Measurements from ENCODE around the gene PRMT2.
"Not testable (repeated sequence)": the region's sequence is repeated elsewhere in the genome, so short reads cannot be mapped to it uniquely, and the experiment has no call there.

Gene PRMT2

DNA sequence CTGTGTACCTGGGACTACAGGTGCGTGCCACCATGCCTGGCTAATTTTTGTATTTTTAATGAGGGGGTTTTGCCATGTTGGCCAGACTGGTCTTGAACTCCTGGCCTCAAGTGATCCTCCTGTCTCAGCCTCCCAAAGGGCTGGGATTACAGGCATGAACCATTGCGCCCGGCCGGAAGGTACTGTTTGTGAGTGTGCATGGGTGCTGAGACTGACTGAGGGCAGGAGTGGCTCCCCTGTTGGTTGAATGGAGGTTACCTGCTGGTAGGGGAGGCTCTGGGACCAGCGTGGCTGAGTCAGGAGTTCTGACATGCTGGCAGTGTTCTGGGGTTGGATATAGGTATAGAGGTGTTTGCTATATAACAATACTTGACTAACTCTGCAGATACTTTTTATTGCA lies 10.4 kb downstream of the PRMT2 start:
- no peak for DNase-seq

DNA sequence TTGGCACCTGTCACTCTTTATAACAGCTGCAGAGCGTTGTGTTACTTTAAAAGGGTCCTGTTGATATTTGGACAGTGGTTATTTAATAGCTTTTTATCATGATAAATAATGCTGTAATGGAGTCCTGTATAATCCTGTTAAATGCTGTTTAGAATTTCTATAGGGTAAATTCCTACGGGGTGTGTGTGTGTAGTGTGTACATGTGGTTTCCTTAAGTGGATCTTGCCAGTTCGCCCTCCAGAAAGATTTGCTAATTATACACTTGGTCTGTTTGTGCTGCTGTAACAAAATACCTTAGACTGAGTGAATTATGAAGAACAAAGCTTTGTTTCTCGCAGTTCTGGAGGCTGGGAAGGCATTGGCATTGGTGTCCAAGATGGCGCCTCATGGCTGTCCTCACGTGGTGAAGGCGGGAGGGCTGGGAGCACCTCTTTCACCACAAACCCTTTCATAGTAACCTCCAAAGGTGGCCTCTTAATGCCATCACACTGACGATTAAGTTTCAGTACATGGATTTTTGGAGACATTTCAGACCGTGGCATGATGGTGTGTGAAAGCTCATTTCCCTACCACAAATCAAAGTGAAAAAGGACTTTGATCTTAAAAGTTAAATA lies 11.2 kb downstream of the PRMT2 start:
- DNase-seq = no peak

DNA sequence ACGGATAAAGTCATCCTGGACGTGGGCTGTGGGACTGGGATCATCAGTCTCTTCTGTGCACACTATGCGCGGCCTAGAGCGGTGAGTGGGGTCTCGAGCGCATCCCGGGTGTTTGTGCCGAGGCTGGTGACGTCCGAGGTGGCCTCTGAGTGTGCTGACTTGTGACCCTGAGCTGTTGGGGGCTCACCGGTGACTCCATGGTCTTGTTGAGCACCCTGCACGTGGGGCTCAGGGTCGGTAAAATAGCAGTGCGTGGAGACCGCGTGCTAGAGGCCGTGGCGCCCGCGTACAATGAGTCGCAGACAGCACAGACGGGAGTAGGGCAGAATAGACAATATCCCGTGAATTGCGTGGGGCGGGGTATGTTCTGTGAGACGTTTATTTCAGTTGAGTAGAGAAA lies 13.1 kb downstream of the PRMT2 start:
- no peak for DNase-seq

DNA sequence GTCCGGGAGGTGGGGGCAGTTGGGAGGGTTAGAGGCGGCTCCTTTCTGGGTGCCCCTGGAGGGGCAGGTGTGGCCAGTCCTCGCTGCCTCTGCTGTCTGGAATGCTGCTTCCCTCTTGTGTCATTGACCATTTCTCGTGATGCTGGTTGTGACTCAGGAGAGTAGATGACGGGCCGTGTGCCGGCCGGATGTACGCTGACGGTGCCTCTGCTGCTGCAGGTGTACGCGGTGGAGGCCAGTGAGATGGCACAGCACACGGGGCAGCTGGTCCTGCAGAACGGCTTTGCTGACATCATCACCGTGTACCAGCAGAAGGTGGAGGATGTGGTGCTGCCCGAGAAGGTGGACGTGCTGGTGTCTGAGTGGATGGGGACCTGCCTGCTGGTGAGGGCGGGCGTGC lies 13.9 kb downstream of the PRMT2 start:
- DNase-seq = no peak

DNA sequence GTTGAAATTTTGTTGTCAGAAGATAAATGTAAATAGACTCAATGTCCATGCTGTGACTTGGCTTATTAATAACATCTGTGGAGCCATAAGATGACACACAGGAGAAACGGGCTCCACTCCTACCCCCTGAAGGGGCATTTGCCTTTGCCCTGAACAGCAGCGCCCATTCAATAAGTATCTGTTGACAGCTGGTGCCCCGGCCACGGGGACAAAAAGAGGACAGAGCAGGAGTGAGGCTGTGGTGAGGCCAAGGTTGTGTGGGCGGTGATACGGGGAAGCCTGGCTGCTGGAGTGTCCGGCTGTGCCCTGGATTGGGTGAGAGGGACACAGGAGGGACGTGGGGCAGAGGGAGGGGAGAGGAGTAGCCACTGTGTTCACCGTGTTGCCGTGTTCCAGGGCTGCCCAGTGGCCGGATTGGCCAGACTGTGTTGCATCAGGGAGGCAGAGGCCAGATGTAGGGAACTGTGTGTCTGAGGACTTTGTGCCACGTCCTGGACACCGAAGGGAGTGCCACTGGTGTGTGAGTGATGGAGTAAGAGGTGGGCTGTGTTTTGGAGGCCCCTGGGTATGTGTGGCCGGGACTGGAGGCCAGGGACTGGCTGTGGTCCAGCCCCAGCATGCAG lies 15.1 kb downstream of the PRMT2 start:
- DNase-seq = no peak

DNA sequence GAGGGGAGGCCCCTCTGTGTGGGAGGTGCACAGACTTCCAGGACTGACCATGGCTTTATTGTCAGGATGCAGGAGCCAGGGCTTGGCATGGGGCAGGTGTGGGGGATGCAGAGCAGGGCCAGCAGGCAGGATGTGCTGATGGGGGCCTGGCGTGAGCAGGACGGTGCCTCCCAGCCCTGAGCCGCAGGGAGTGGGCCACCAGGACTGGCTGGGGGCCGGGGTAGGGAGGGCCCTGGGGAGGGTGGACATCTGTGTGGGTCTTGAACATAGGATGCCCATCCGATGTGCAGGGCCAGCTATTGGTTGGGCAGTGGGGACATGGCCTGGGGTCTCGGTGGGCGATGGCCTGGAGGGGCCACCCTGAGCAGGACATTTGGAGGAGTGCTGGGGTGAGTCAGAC lies 15.6 kb downstream of the PRMT2 start:
- no peak for DNase-seq

DNA sequence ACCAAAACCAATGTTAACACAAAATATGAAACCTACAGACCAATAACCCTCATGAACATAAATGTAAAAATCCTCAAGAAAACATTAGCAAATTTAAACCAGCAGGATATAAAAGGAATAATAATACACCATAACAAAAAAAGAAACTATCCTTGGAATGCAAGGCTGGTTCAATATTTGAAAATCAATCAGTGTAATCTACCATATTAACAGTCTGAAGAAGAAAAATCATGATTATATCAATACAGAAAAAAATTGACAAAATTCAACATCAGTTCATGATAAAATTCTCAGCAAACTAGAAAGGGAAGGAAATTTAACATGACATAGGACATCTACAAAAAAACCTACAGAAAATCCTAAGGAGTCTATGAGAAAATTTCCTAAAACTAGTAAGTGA lies 19.8 kb downstream of the PRMT2 start:
- DNase-seq = no peak

DNA sequence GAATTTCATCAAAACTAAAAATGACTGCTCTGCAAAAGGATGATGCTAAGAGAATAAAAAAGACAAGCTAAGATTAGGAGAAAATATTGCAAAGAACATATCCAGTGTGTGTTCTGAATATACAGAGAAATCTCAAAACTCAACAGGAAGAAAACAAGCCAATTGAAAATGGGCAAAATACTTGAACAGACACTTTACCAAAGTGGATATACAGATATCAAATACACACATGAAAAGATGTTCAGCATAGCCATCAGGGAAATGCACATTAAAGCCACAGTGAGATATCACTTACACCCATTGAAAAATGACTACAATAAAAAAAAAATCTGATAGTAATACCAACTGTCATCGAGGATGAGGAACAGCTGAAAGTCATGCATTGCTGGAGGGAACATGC lies 21.3 kb downstream of the PRMT2 start:
- no peak for DNase-seq

DNA sequence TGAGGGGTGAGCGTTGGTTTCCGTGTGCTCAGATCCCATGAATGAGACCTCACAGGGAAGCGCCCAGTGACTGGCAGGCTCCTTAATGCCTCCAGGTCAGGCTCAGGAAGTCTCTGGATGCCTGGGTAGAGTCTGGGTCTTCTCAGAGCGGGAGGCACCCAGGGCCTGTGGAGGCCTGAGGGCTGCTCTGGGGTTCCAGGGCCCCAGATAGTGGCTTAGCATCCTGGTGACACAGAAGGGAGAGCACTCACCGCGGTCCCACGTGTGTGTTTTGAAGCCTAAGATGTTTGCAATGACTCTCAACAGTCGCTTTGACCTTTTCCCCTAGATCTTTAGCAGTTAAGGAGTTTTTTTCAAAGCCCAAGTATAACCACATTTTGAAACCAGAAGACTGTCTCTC lies 25.0 kb downstream of the PRMT2 start:
- no peak for DNase-seq

DNA sequence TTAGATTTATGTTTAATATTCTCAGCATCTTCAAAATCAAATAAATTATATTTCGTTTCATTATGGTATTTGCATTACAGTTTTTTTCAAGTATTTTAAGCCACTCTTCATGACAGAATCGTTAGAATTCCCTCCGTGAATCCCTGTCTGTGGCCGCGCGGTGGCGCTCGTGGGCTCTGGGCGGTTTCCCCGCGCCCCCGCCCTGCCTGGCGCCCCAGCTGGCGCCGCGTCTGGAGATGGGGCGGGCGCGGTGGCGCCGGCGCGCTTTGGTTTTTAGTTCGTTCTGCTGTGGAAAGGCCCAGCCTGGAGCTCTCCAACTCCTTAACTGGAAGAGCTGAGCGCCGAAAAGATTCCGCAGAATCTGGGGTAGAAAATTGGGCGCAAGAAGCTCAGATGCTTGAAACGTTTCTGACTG lies 25.7 kb downstream of the PRMT2 start:
- DNase-seq = no peak

DNA sequence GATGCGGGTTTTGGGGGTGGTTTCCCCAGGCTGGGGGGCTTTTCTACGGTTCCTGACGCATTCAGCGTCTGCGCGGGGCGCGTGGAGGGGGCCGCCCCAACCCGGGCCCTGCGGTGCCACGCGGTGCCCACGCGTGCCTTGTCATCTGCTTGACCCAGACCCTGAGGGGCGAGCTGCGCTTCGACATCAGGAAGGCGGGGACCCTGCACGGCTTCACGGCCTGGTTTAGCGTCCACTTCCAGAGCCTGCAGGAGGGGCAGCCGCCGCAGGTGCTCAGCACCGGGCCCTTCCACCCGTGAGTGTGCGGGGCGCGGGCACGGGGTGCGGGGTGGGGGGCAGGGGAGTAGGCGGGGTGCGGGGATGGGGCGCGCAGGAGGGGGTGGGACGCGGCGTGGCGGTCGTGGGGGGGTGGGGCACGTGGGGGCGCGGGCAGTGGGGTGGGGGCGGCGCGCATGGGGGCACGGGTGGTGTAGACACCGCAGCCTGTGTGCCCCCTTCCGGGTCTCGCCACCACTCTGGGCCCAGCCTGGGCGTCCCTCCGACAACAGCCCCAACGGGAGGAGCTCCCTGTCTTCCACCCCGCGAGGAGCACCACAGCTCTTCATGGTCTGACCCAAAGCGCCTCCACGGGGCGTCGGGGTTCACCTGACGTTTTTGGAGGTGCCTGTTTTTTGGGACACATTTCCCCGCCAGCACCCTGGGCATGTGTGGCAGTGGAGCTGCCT lies 26.3 kb downstream of the PRMT2 start:
- DNase-seq = no peak

DNA sequence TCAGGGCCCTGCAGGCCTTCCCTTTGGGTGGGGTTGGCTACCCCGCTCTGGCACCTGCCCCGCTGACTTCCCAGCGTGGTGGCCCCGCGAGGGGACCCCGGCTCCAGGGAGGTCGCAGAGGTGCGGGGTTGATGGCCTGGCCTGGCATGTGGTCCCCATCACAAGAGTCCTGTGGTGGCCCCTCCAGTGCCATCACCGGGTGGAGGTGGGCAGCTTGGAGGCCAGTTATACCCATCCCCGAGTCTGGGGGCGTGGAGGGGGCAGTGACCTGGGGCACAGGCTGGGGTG lies 26.8 kb downstream of the PRMT2 start:
- DNase-seq = no peak

DNA sequence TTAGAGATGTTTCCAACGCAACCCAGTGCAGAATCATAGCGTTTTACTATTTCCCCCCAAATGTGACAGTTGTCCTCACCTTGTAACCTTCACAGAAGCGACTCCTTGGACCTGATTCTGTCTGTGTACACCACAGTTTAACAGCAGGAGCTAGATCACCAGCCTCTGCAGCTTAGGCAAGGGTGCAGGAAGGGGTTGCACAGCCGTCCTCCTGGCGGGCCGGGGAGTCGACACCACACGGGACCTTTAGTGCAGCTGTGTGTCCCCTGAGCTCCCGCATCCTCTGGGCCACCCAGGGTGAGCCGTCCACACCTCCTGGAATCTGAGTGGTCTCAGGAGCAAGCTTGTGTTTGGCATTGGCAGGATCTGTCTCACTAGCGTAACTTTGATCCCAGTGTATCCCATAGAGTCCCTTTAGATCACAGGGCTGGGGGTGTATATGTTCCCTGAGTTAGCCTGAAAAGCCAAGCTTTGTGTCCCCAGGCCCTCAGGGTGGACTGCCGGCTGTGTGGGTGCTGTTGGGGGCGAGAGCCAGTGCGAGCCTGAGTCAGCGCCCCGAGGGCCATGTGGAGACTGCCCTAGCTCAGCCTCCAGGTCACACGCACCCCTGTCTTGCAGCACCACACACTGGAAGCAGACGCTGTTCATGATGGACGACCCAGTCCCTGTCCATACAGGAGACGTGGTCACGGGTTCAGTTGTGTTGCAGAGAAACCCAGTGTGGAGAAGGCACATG lies 27.5 kb downstream of the PRMT2 start:
- no peak for DNase-seq

DNA sequence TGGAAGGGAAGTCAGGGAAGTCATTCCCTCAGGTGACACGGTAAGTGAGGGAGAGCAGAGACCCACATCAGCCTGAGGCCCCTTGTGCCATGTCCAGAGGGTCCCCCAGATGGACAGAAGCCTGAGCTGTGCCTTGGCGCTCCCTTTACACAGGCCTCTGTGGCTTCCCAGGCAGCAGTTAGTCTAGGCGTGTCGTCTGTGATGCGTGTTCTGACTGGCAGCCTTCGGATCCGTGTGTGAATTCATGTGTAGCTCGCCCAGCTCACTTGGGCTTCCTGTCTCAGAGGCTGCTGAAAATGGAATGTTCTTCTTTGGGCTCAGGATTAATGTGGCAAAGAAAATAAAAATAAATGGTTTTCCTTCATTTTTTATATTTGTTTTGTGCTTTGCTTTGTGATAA lies 28.3 kb downstream of the PRMT2 start:
- DNase-seq = no peak

DNA sequence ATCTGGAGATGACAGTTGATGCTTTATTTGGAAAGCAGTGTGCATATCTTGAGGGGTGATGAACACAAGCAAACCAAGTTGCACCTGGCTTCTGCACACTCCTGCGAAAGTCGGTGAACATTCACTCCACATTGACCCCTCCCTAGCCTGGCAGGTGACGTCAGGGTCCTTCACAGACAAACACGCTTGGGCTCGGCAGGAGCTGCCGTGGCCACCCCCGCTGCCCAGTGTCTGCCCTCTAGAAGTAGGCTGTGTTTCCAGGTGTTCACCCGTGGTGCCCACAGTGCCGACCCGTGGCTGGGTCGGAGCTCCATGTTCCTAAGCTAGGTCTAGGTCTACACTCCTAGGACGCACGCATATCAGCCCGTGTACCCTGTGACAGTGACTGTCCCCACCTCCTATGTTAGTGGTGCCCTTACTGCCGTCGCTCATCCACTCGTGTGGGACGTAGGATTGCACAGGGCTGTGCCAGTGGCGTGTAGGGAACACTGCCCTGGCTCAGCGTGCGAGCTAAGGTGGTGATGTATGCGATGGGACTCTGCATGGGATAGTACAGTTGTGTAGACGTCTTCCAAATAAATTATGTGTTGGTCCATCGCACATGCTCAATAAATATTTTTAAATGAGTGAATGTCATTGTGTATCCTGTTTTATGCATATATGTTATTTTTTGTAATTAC lies 29.0 kb downstream of the PRMT2 start:
- no peak for DNase-seq

DNA sequence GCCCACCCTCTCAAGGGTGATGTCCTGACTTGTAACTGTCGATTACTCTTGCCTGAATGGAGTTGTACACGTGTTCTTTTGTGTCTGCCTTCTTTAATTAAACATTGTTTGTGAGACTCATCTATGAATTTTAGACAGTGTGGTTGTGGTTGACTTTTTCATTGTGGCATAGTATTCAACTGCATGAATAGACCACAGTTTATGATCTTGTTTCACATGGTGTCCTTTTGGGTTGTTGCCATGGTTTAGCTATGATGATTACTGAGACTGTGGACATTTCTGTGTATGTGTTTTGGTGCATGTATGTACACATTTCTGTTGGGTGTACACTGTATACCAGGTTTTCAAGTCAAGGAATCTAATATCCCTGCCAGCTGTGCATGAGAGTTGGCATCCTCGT lies 30.1 kb downstream of the PRMT2 start:
- DNase-seq = no peak

DNA sequence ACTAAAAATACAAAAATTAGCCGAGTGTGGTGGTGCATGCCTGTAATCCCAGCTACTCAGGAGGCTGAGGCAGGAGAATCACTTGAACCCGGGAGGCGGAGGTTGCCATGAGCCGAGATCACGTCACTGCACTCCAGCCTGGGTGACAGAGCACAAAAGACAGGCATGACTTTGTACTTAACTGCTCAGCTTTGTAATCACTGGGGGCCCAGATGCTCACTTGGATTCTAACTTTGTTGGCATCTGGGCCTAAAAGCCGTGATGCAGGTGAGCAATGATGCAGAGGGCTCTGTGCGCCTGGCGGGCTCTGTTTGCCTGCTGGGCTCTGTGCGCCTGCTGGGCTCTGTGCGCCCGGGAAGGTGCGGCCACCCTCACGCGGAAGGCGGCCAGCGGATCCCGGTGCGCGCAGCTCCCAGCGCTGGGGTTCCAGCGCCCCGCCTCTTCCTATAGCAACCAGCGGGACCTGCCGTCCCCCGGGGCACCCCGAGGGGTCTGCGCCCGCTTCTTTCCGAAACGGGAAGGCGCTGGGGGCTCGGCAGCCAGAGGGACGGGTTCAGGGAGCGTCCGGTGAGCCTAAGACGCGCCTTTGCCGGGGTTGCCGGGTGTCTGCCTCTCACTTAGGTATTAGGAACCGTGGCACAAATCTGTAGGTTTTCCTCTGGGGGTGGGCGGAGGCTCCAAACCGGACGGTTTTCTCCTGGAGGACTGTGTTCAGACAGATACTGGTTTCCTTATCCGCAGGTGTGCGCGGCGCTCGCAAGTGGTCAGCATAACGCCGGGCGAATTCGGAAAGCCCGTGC lies 31.7 kb downstream of the PRMT2 start:
- peak in 1 of 2 experiments; percentile 32 for DNase-seq

DNA sequence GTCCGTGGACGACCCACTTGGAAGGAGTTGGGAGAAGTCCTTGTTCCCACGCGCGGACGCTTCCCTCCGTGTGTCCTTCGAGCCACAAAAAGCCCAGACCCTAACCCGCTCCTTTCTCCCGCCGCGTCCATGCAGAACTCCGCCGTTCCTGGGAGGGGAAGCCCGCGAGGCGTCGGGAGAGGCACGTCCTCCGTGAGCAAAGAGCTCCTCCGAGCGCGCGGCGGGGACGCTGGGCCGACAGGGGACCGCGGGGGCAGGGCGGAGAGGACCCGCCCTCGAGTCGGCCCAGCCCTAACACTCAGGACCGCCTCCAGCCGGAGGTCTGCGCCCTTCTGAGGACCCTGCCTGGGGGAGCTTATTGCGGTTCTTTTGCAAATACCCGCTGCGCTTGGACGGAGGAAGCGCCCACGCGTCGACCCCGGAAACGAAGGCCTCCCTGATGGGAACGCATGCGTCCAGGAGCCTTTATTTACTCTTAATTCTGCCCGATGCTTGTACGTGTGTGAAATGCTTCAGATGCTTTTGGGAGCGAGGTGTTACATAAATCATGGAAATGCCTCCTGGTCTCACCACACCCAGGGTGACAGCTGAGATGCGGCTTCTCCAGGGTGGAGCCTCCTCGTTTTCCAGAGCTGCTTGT lies 32.4 kb downstream of the PRMT2 start:
- peak; percentile 33 to 72 for DNase-seq

DNA sequence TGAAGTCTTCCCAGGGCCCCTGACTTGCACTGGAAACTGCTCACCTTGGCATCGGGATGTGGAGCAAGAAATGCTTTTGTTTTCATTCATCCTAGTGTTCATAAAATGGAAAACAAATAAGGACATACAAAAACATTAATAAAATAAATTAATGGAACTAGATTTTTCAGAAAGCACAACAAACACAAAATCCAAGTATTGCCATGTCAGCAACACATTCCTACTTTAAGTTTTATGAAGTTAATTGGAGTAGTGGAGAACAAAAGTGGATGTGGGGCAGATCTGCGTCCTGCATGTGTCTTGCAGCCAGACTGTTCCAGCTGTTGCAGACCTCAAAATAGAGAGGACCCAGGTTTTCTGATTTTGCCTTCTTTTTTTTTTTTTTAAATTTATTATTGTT lies 32.9 kb downstream of the PRMT2 start:
- no peak for DNase-seq

DNA sequence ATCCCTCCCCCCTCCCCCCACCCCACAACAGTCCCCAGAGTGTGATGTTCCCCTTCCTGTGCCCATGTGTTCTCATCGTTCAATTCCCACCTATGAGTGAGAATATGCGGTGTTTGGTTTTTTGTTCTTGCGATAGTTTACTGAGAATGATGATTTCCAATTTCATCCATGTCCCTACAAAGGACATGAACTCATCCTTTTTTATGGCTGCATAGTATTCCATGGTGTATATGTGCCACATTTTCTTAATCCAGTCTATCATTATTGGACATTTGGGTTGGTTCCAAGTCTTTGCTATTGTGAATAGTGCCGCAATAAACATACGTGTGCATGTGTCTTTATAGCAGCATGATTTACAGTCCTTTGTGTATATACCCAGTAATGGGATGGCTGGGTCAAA lies 33.4 kb downstream of the PRMT2 start:
- not testable (repeated sequence) for DNase-seq

DNA sequence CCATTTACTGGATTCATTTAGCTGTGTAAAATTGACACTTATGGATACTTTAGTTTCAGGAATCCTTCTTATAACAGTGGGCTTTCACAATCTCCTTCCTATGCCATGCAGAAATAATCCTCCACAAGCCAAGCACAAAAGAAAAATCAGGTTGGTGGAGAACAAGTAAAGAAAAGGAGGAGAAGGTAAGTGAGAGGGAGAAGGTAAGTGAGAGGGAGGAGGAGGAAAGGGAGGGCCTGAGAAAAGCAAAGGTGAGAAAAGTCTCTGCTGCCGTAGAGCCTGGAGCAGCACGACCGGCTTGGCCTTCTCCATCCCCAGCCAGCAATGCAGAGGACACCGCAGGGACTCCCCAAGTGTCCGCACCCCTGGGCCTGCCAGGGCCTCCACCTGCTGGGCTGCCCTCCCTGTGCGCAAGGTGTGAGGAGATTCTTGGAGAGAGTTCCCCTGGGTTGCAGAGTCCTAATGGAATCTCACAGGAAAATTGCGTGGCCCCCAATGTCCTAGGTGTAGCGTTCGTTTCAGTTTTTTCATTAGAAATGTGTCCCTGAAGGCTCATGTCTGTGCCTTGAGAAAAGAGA lies 39.0 kb downstream of the PRMT2 start:
- DNase-seq = no peak
